ENCODE data around the gene KCNAB2.

The KCNAB2 gene

GRCh38 chr1:6144647-6145395 lies 99.1 kb downstream of the KCNAB2 start:
- no peak overlapping the region for H3K4me3 ChIP-seq (ENCODE audit: low read length)
- H3K79me2 ChIP-seq (ENCODE audit: low read length): no peaks in the 10 kb centered on the region
- H3K9ac ChIP-seq (ENCODE audit: low read length): no peak overlapping the region
- no peak for DNase-seq
- no peak overlapping the region for H2AFZ ChIP-seq (ENCODE audit: low read length)
- no peaks in the 10 kb centered on the region for H3K36me3 ChIP-seq (replicated peaks; ENCODE audit: insufficient read depth, low read length)
- H3K9me2 ChIP-seq (replicated peaks; ENCODE audit: insufficient read depth, low read length): no peaks in the 10 kb centered on the region
- H3F3A ChIP-seq (ENCODE audit: insufficient read depth, low read length): no peaks in the 10 kb centered on the region
- no peaks in the 10 kb centered on the region for H3K9me3 ChIP-seq (replicated peaks; ENCODE audit: insufficient read depth, low read length)
- no peak overlapping the region for H3K4me2 ChIP-seq (ENCODE audit: low read depth, low read length)
- no peaks in the 10 kb centered on the region for H4K20me1 ChIP-seq (ENCODE audit: insufficient read depth, low read length)
- no peaks in the 10 kb centered on the region for H3K4me1 ChIP-seq (ENCODE audit: low read length)
- H3K27me3 ChIP-seq (replicated peaks; ENCODE audit: insufficient read depth, low read length): peaks cover 85% of the 10 kb centered on the region
- H3K27ac ChIP-seq (ENCODE audit: low read length): no peak overlapping the region
- TF ChIP-seq CTCF (IDR thresholded peaks at IDR 0.05; ENCODE audit: low read length) (no peak), EZH2phosphoT487 (IDR thresholded peaks at IDR 0.05; ENCODE audit: low read length) (no peak), EZH2 (optimal IDR thresholded peaks at IDR 0.05; ENCODE audit: low read depth, low read length) (no peak)

GRCh38 chr1:6145396-6145750 lies 99.7 kb downstream of the KCNAB2 start:
- Histone ChIP-seq H4K20me1 (ENCODE audit: insufficient read depth, low read length) (no peaks in the 10 kb centered on the region), H3F3A (ENCODE audit: insufficient read depth, low read length) (no peaks in the 10 kb centered on the region), H3K4me3 (ENCODE audit: low read length) (no peak overlapping the region), H3K9ac (ENCODE audit: low read length) (no peak overlapping the region), H3K4me1 (ENCODE audit: low read length) (no peaks in the 10 kb centered on the region), H3K79me2 (ENCODE audit: low read length) (no peaks in the 10 kb centered on the region), H3K27ac (ENCODE audit: low read length) (no peak overlapping the region), H3K9me2 (replicated peaks; ENCODE audit: insufficient read depth, low read length) (no peaks in the 10 kb centered on the region), H3K9me3 (replicated peaks; ENCODE audit: insufficient read depth, low read length) (no peaks in the 10 kb centered on the region), H2AFZ (ENCODE audit: low read length) (no peak overlapping the region), H3K4me2 (ENCODE audit: low read depth, low read length) (no peak overlapping the region), H3K36me3 (replicated peaks; ENCODE audit: insufficient read depth, low read length) (no peaks in the 10 kb centered on the region), H3K27me3 (replicated peaks; ENCODE audit: insufficient read depth, low read length) (peaks cover 81% of the 10 kb centered on the region)
- no peak for TF ChIP-seq EZH2phosphoT487 (IDR thresholded peaks at IDR 0.05; ENCODE audit: low read length)
- no peak for TF ChIP-seq EZH2 (optimal IDR thresholded peaks at IDR 0.05; ENCODE audit: low read depth, low read length)
- TF ChIP-seq CTCF (IDR thresholded peaks at IDR 0.05; ENCODE audit: low read length): no peak
- DNase-seq: no peak

- TF ChIP-seq CTCF (IDR thresholded peaks at IDR 0.05; ENCODE audit: low read length): no peak
- TF ChIP-seq EZH2phosphoT487 (IDR thresholded peaks at IDR 0.05; ENCODE audit: low read length): no peak
- TF ChIP-seq EZH2 (optimal IDR thresholded peaks at IDR 0.05; ENCODE audit: low read depth, low read length): no peak
- Histone ChIP-seq H3K9me2 (replicated peaks; ENCODE audit: insufficient read depth, low read length) (no peaks in the 10 kb centered on the region), H4K20me1 (ENCODE audit: insufficient read depth, low read length) (no peaks in the 10 kb centered on the region), H3K27me3 (replicated peaks; ENCODE audit: insufficient read depth, low read length) (peaks cover 81% of the 10 kb centered on the region), H3K9me3 (replicated peaks; ENCODE audit: insufficient read depth, low read length) (no peaks in the 10 kb centered on the region), H3K4me3 (ENCODE audit: low read length) (no peak overlapping the region), H2AFZ (ENCODE audit: low read length) (no peak overlapping the region), H3K4me2 (ENCODE audit: low read depth, low read length) (no peak overlapping the region), H3K79me2 (ENCODE audit: low read length) (no peaks in the 10 kb centered on the region), H3K9ac (ENCODE audit: low read length) (no peak overlapping the region), H3K36me3 (replicated peaks; ENCODE audit: insufficient read depth, low read length) (no peaks in the 10 kb centered on the region), H3K27ac (ENCODE audit: low read length) (no peak overlapping the region), H3K4me1 (ENCODE audit: low read length) (no peaks in the 10 kb centered on the region), H3F3A (ENCODE audit: insufficient read depth, low read length) (no peaks in the 10 kb centered on the region)
- no peak for DNase-seq
These were observed 100.2 kb downstream of the KCNAB2 start for GRCh38 chr1:6145864-6146410.

Measured in MM.1S (cell line).